ENCODE measurements around the gene TMEM19. TPM values are rescaled to one million over a fixed set of nuclear protein-coding genes. Genes with fewer than 3 reads are reported as not detected.

Gene TMEM19
- total RNA-seq, 1 experiment from 2014 or later = 17.3 TPM

- no peak overlapping the region for H3K23ac ChIP-seq (ENCODE audit: insufficient read length, low read depth, low read length)
- H3K27ac ChIP-seq (ENCODE audit: insufficient read length, low read depth, low read length) = no peak overlapping the region
- no peak overlapping the region for H2AK5ac ChIP-seq (ENCODE audit: insufficient read length, low read length)
- no peak overlapping the region for H3K14ac ChIP-seq (ENCODE audit: insufficient read depth, low read length)
- no peaks in the 10 kb centered on the region for H3K23me2 ChIP-seq (ENCODE audit: insufficient read length, low read depth, low read length, poor library complexity, severe bottlenecking)
- H3K9me3 Mint-ChIP-seq = no peaks in the 10 kb centered on the region
- H2BK5ac ChIP-seq (ENCODE audit: insufficient read length, low read length) = no peak overlapping the region
- H2BK20ac ChIP-seq (ENCODE audit: low read depth, low read length, poor library complexity, severe bottlenecking) = no peak overlapping the region
- TF ChIP-seq CTCF (conservative IDR thresholded peaks at IDR 0.05) = no peak
- no peak overlapping the region for H3K4me3 Mint-ChIP-seq
- no peaks in the 10 kb centered on the region for H4K20me1 ChIP-seq (ENCODE audit: control insufficient read depth, insufficient read depth, insufficient read length)
- H2BK15ac ChIP-seq (ENCODE audit: low read depth, low read length) = no peak overlapping the region
- WGBS (ENCODE audit: extremely low coverage, insufficient read length, low lambda C conversion rate) = no CpG with 5 or more reads among the region's 1 CpG
- no peak overlapping the region for H3K4ac ChIP-seq (ENCODE audit: low read depth, low read length)
- H3K79me1 ChIP-seq (ENCODE audit: insufficient read depth, low read depth, low read length, poor library complexity, severe bottlenecking) = no peaks in the 10 kb centered on the region
- no peak overlapping the region for H4K5ac ChIP-seq (ENCODE audit: insufficient read length, low read depth, low read length)
- no peak overlapping the region for H4K8ac ChIP-seq (replicated peaks; ENCODE audit: insufficient read length, low read depth, low read length)
- no peaks in the 10 kb centered on the region for H3K4me1 ChIP-seq (ENCODE audit: insufficient read depth, low read length)
- H3K9ac ChIP-seq (ENCODE audit: extremely low read depth, insufficient read length, low read length) = no peak overlapping the region
- no peak overlapping the region for H4K91ac ChIP-seq (ENCODE audit: insufficient read length, low read depth, low read length)
- H3K18ac ChIP-seq (ENCODE audit: insufficient read length, low read depth, low read length) = no peak overlapping the region
- H2AFZ ChIP-seq (ENCODE audit: low read length) = no peak overlapping the region
- H3K9me3 ChIP-seq (ENCODE audit: control insufficient read depth, low read depth, low read length) = no peaks in the 10 kb centered on the region
- no peaks in the 10 kb centered on the region for H3K36me3 Mint-ChIP-seq (ENCODE audit: insufficient read depth in 1 of 3, low read depth in 3 of 3)
- no peak for DNase-seq
- no peaks in the 10 kb centered on the region for H3K27me3 Mint-ChIP-seq (ENCODE audit: low read depth)
- no peaks in the 10 kb centered on the region for H3K27me3 ChIP-seq (ENCODE audit: insufficient read depth, low read length)
- no peak overlapping the region for H3K4me2 ChIP-seq (ENCODE audit: insufficient read depth, insufficient read length, low read length)
- no peak overlapping the region for H2BK12ac ChIP-seq (ENCODE audit: insufficient read length, low read depth, low read length)
- H3K56ac ChIP-seq (ENCODE audit: insufficient read length, low read depth, low read length) = no peak overlapping the region
- no peak overlapping the region for H3K27ac Mint-ChIP-seq
- peaks cover under 1 to 3% of the 10 kb centered on the region in 2 experiments; a peak in 3 of 4 replicates for H3K4me1 Mint-ChIP-seq
- H3K79me2 ChIP-seq (ENCODE audit: insufficient read depth, low read length) = no peaks in the 10 kb centered on the region
- H2BK120ac ChIP-seq (ENCODE audit: low read depth, low read length, poor library complexity, severe bottlenecking) = no peak overlapping the region
- H3T11ph ChIP-seq (ENCODE audit: low read length) = no peak overlapping the region
Measured at GRCh38 chr12:71737197-71737596, 51.3 kb downstream of the TMEM19 start.
